ENCODE results near the gene GPD2. TPM values are rescaled to one million over a fixed set of nuclear protein-coding genes. Genes with fewer than 3 reads are reported as not detected.

GPD2 gene
- total RNA-seq, 2 donors from 2014 or later = 20.5 to 76.8 TPM

DNA sequence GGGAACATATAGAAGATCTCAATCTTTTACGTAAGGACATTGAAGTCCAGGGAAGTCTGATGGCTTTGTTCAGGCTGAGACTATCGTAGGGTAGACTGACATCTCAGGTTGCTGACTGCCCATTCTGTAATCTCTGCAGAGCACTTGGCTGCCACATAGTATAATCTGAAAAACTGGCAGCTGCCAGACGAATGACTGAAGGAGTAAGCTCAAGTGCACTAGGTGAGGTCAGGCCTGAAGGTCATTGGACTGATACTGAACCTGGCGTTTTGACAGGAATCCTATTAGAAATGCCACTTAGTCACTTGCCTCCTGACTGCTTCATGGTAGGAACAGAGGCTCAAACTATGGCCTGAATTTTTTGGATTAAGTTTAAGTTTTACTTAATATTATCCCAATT, 23.5 kb downstream of the GPD2 start:
- no peaks in the 10 kb centered on the region for H3K9me3 ChIP-seq
- intact Hi-C loops (cut with DNase I) = no loop called here
- peak; percentile 16 to 45 (median 35) for DNase-seq
- peak overlapping the region in 1 of 4 donors; percentile 24 for H3K27ac ChIP-seq
- no peaks in the 10 kb centered on the region for H3K36me3 ChIP-seq (replicated peaks in 1 of 2; ENCODE audit: insufficient read depth in 1 of 2, low read depth in 2 of 2)
- H3K27me3 ChIP-seq = no peaks in the 10 kb centered on the region
- TF ChIP-seq POLR2A (IDR thresholded peaks at IDR 0.05) (no peak), CTCF (IDR thresholded peaks at IDR 0.05) (no peak)
- peak; percentile 66 for ATAC-seq
- no peak overlapping the region for H3K4me3 ChIP-seq
- WGBS, 2 donors = 19% methylated on average over 4 of the region's 4 CpGs
- peaks cover 15% of the 10 kb centered on the region for H3K4me1 ChIP-seq

GRCh38 chr2:156464106-156464505, 27.9 kb downstream of the GPD2 start:
- Histone ChIP-seq H3K4me3 (no peak overlapping the region), H3K27ac (no peak overlapping the region), H3K36me3 (replicated peaks in 1 of 2; ENCODE audit: insufficient read depth in 1 of 2, low read depth in 2 of 2) (no peaks in the 10 kb centered on the region), H3K4me1 (peaks cover 42% of the 10 kb centered on the region), H3K27me3 (no peaks in the 10 kb centered on the region), H3K9me3 (no peaks in the 10 kb centered on the region)
- DNase-seq (no peak), ATAC-seq (no peak)
- TF ChIP-seq CTCF (IDR thresholded peaks at IDR 0.05) = no peak
- 62 to 63% methylated on average over 1 of the region's 1 CpG for WGBS, 2 donors
- intact Hi-C loops (cut with DNase I) = no loop called here

GRCh38 chr2:156465573-156465972, 29.4 kb downstream of the GPD2 start:
- Histone ChIP-seq H3K27ac (no peak overlapping the region), H3K4me3 (no peak overlapping the region), H3K36me3 (replicated peaks in 1 of 2; ENCODE audit: insufficient read depth in 1 of 2, low read depth in 2 of 2) (no peaks in the 10 kb centered on the region), H3K4me1 (peaks cover 33% of the 10 kb centered on the region), H3K27me3 (no peaks in the 10 kb centered on the region), H3K9me3 (no peaks in the 10 kb centered on the region)
- no peak for DNase-seq
- no peak for ATAC-seq
- intact Hi-C loops (cut with DNase I) = no loop called here
- TF ChIP-seq CTCF (IDR thresholded peaks at IDR 0.05) (no peak), POLR2A (IDR thresholded peaks at IDR 0.05) (no peak)
- WGBS, 2 donors = 15 to 22% methylated on average over 2 of the region's 2 CpGs

DNA sequence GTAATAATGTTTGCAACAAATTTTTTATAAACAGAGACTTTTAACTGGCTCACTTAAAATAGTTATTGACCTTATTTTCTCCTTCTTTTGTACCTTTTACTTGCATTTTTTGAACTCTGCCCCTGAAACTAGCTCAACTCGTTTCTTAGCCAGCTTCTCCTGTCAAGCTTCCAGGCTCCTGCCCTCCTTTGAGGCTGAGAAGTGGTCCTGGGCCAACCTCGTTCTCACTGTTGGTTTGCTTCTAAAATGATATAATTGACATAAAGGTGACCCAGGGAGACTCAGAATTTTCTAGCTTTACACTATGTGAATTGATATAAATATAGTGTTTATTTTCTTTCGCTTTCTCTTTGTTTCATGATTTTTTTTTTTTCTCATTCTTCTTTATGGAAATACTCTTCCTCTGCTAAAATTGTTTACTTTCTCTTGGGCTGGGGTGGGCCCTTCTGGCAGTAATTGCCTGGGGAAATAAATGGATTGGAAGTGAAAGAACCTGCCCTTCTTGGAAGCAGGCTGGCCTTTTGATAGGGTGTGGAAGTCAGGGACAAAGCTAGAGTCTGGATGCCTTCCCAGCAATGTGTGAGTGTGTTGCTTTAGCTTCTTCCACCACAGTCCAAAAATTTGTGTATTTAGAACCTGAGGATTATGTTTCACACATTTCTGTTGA, 30.7 kb downstream of the GPD2 start:
- 4 to 7% methylated on average over 3 of the region's 3 CpGs for WGBS, 2 donors
- TF ChIP-seq POLR2A (IDR thresholded peaks at IDR 0.05) = no peak
- TF ChIP-seq CTCF (IDR thresholded peaks at IDR 0.05) = no peak
- ATAC-seq (peak; percentile 84), DNase-seq (peak; percentile 42 to 70 (median 60))
- intact Hi-C loops (cut with DNase I) = no loop called here
- Histone ChIP-seq H3K4me1 (peaks cover 33% of the 10 kb centered on the region), H3K9me3 (no peaks in the 10 kb centered on the region), H3K4me3 (no peak overlapping the region), H3K36me3 (replicated peaks in 1 of 2; ENCODE audit: insufficient read depth in 1 of 2, low read depth in 2 of 2) (no peaks in the 10 kb centered on the region), H3K27me3 (no peaks in the 10 kb centered on the region), H3K27ac (peak overlapping the region in 3 of 4 donors; percentile 38 to 71 (median 39))

DNA sequence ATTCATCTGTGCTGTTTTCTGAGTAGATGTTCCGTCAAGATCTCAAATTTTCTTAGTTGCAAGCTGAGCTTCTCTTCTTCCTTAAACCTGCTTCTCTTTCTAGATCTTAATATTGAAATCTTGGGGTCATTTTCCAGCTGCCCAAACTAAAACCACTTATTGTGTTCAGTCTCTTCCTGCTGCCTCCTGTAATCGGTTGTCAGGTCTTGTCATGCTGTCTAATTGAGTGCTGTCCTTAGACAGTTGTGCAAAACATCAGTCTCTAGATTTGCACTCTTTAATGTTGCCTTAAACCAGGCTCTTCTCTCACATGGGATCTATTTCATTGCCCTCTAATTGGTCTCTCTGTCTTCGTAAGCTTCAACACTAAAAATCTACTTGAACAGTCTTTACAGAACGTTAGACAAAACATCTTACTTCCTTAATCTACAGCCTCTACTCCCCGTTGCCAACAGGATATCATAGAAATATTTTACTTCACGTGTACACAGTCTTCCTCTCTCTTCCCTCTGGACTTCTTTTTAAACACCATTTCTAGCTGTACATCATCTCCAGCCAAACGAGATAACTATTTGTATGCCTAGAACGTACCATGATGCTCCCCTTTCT, 34.9 kb downstream of the GPD2 start:
- H3K4me1 ChIP-seq = peaks cover 34% of the 10 kb centered on the region
- ATAC-seq = no peak
- no peaks in the 10 kb centered on the region for H3K9me3 ChIP-seq

More for the DNA sequence above, 34.9 kb downstream of the GPD2 start:
- WGBS, 2 donors = 53 to 71% methylated on average over 8 of the region's 8 CpGs
- intact Hi-C loops (cut with DNase I) = no loop called here
- H3K4me3 ChIP-seq = no peak overlapping the region
- H3K27ac ChIP-seq = peak overlapping the region in 1 of 4 donors; percentile 29
- no peaks in the 10 kb centered on the region for H3K27me3 ChIP-seq
- DNase-seq = no peak
- TF ChIP-seq CTCF (IDR thresholded peaks at IDR 0.05) = no peak
- TF ChIP-seq POLR2A (IDR thresholded peaks at IDR 0.05) = no peak
- no peaks in the 10 kb centered on the region for H3K36me3 ChIP-seq (replicated peaks in 1 of 2; ENCODE audit: insufficient read depth in 1 of 2, low read depth in 2 of 2)
